ENCODE measurements around the gene LMF2. TPM values are rescaled to one million over a fixed set of nuclear protein-coding genes. Genes with fewer than 3 reads are reported as not detected.
A peak's percentile ranks its signal among the peaks of the same experiment; 100 is the strongest.
"Not testable (repeated sequence)": the region's sequence is repeated elsewhere in the genome, so short reads cannot be mapped to it uniquely, and the experiment has no call there.

The LMF2 gene
- polyA plus RNA-seq, 1 donor from 2014 or later = 26.4 TPM

DNA sequence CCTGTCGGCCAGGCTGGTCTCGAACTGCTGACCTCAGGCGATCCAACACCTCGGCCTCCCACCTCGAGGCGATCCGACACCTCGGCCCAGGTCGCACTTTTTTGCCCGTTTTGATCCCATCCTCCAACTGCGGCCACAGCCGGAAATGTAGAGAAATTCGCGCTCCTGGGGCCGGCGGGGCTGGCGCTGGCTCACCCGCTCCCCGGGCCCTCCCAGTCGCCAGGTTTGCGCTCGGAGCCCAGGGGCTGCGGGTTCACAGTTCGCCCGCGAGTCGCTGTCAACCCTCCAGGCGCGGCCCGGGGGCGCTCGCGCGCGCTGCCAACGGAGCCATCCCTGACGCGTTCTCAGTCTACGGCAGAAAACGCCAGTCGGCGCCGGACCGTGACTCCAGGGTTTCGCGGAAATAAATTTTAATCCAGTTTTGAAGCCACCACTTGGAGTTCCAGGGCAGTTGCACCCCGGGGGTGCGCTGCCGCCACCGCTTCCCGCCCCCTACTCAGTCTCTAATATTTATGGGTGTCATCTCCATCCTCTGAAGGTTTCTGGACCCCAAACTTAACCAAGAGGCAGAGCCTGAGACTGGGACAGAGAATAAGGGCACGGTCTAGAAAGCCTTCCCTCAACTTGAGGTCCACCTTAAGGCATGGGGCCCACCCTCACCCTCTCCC is 36.7 kb upstream of the LMF2 start:
- H3K4me3 Mint-ChIP-seq = peak overlapping the region; percentile 55 to 80 (median 66)
- H3K4me1 Mint-ChIP-seq = peaks cover 23 to 36% (median 34%) of the 10 kb centered on the region in 3 donors
- no peaks in the 10 kb centered on the region for H3K9me3 Mint-ChIP-seq
- H3K27ac Mint-ChIP-seq = peak overlapping the region in 2 of 3 donors; percentile 89 to 93
- no peaks in the 10 kb centered on the region for H3K27me3 Mint-ChIP-seq
- H3K36me3 Mint-ChIP-seq = no peaks in the 10 kb centered on the region

DNA sequence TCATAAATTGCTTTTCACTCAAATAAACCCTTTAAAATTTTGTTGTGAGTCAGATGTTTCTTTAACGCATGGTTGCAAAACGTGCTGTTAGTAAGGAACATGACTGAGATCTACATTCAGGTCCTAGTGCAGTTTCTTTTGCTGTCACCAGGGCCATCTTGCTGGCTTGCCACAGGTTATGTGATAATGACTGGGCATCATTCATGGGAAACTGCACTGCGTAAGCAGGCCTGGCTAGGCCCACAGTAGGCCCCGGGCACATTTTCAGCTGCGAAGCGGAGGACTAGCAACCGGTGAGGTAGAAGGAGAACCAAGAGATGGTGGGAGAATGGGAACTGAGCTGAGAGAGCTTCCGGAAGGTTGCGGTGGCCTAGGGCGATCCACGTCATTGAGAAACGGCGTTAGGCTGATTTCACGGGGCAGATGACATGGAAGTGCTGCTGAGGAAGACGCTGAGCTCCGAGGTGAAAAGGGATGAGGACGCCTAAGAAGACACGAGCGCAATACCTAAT is 35.0 kb upstream of the LMF2 start:
- Mint-ChIP-seq H3K36me3 (no peaks in the 10 kb centered on the region), H3K27ac (peak overlapping the region; percentile 91 to 100 (median 96)), H3K9me3 (no peaks in the 10 kb centered on the region), H3K4me1 (peaks cover 28 to 43% (median 41%) of the 10 kb centered on the region in 3 donors), H3K27me3 (no peaks in the 10 kb centered on the region), H3K4me3 (peak overlapping the region; percentile 70 to 81 (median 78))

- not testable (repeated sequence) for H3K36me3 Mint-ChIP-seq, H3K9me3 Mint-ChIP-seq, H3K27me3 Mint-ChIP-seq
- Mint-ChIP-seq H3K4me3 (peak overlapping the region; percentile 60 to 90 (median 76)), H3K4me1 (peaks cover 28 to 43% (median 40%) of the 10 kb centered on the region in 3 donors), H3K27ac (peak overlapping the region; percentile 91 to 100 (median 96))
Measured at GRCh38 chr22:50541667-50542026, 34.1 kb upstream of the LMF2 start.

DNA sequence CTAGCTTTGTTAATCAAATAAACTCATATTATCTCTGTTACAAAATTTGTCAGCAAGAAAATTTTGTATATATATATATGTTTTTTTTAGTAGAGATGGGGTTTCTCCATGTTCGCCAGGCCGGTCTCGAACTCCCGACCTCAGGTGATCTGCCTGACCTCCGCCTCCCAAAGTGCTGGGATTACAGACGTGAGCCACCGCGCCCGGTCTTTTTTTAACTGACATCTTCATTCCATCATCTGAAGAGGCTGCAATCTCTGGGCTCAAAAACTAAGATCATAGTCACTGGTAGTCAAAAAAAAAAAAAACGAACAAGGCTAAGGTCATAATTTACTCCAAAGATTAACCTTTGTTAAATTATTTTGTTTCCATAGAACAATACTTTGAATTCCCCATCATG is 32.9 kb upstream of the LMF2 start:
- Mint-ChIP-seq H3K4me3 (peak overlapping the region; percentile 16 to 90 (median 72)), H3K27me3 (no peaks in the 10 kb centered on the region), H3K4me1 (peaks cover 28 to 43% (median 38%) of the 10 kb centered on the region in 3 donors), H3K9me3 (no peaks in the 10 kb centered on the region), H3K27ac (peak overlapping the region; percentile 91 to 100 (median 100)), H3K36me3 (no peaks in the 10 kb centered on the region)

- Mint-ChIP-seq H3K27ac (peak overlapping the region; percentile 87 to 100 (median 93)), H3K4me3 (peak overlapping the region in 1 of 4 donors; percentile 33), H3K27me3 (no peaks in the 10 kb centered on the region), H3K36me3 (no peaks in the 10 kb centered on the region), H3K4me1 (peaks cover 44 to 59% (median 57%) of the 10 kb centered on the region in 3 donors), H3K9me3 (no peaks in the 10 kb centered on the region)
Measured at GRCh38 chr22:50537765-50538164, 30.3 kb upstream of the LMF2 start.

- peak overlapping the region in 2 of 4 donors; percentile 57 to 95 for H3K4me3 Mint-ChIP-seq
- peak overlapping the region in 2 of 3 donors; percentile 59 to 87 for H3K27ac Mint-ChIP-seq
- H3K4me1 Mint-ChIP-seq = peaks cover 40 to 50% (median 47%) of the 10 kb centered on the region in 3 donors
- no peaks in the 10 kb centered on the region for H3K27me3 Mint-ChIP-seq
- no peaks in the 10 kb centered on the region for H3K9me3 Mint-ChIP-seq
- H3K36me3 Mint-ChIP-seq = no peaks in the 10 kb centered on the region
Measured at GRCh38 chr22:50536226-50536625, 28.7 kb upstream of the LMF2 start.

DNA sequence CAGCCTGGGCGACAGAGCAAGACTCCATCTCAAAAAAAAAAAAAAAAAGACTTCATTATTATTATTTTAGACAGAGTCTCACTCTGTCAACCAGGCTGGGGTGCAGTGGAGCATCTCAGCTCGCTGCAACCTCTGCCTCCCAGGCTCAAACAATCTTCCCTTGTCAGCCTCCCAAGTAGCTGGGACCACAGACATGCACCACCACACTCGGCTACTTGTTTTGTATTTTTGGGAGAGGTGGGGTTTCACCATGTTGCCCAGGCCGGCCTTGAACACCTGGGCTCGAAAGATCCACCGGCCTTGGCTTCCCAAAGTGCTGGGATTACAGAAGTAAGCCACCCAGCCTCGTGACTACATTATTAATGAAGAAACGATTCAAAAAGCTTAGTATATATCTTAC is 27.6 kb upstream of the LMF2 start:
- Mint-ChIP-seq H3K27me3 (no peaks in the 10 kb centered on the region), H3K4me3 (peak overlapping the region; percentile 77 to 97 (median 90)), H3K27ac (peak overlapping the region; percentile 95 to 99 (median 98)), H3K4me1 (peaks cover 36 to 40% (median 38%) of the 10 kb centered on the region in 3 donors), H3K36me3 (no peaks in the 10 kb centered on the region), H3K9me3 (no peaks in the 10 kb centered on the region)

DNA sequence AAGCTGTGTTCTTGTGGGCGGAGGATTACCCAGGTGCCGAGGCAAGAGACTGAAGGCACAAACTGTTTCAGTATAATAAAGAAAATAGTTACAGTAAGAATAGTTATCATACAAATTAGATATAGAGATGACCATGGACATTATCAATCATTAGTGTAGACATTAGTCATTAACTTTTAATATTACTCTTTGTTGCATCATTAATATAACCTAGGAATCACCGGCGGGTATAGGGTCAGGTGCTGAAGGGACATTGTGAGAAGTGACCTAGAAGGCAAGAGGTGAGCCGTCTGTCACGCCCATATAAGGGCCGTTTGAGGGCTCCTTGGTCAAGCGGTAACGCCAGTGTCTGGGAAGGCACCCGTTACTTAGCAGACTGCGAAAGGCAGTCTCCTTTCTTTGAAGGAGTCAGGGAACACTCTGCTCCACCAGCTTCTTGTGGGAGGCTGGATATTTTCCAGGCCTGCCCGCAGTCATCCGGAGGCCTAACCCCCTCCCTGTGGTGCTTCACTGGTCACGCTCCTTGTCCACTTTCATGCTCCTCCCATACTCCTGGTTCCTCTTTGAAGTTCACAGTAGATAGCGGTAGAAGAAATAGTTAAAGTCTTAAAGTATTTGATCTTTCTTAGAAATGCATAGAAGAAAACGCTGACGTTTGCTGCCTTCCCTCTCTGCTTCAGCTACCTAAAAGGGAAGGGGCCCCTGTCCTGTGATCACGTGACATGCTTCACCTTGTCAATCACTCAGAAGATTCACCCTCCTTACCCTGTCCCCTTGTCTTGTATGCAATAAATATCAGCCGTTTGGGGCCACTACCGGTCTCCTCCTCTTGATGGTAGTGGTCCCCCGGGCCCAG is 26.6 kb upstream of the LMF2 start:
- Mint-ChIP-seq H3K4me1 (peaks cover 29 to 33% (median 31%) of the 10 kb centered on the region in 3 donors), H3K4me3 (peak overlapping the region; percentile 77 to 97 (median 90)), H3K27ac (peak overlapping the region; percentile 95 to 99 (median 98))
- H3K9me3 Mint-ChIP-seq, H3K36me3 Mint-ChIP-seq, H3K27me3 Mint-ChIP-seq: not testable (repeated sequence)

- Mint-ChIP-seq H3K4me1 (peaks cover 31 to 34% (median 32%) of the 10 kb centered on the region in 3 donors), H3K27me3 (no peaks in the 10 kb centered on the region), H3K9me3 (no peaks in the 10 kb centered on the region), H3K27ac (peak overlapping the region; percentile 95 to 99 (median 98)), H3K4me3 (peak overlapping the region; percentile 86 to 97 (median 92)), H3K36me3 (no peaks in the 10 kb centered on the region)
Measured at GRCh38 chr22:50532824-50533796, 25.6 kb upstream of the LMF2 start.

- Mint-ChIP-seq H3K27ac (peak overlapping the region; percentile 93 to 99 (median 98)), H3K4me1 (peaks cover 33 to 37% (median 35%) of the 10 kb centered on the region in 3 donors), H3K9me3 (no peaks in the 10 kb centered on the region), H3K4me3 (peak overlapping the region; percentile 90 to 97 (median 94)), H3K36me3 (no peaks in the 10 kb centered on the region), H3K27me3 (no peaks in the 10 kb centered on the region)
Measured at GRCh38 chr22:50531962-50532674, 24.6 kb upstream of the LMF2 start.

- Mint-ChIP-seq H3K9me3 (no peaks in the 10 kb centered on the region), H3K27ac (peak overlapping the region; percentile 98 to 100 (median 99)), H3K4me1 (peaks cover 36 to 38% (median 37%) of the 10 kb centered on the region in 3 donors), H3K4me3 (peak overlapping the region; percentile 90 to 97 (median 94)), H3K27me3 (no peaks in the 10 kb centered on the region), H3K36me3 (no peaks in the 10 kb centered on the region)
Measured at GRCh38 chr22:50531546-50531961, 24.1 kb upstream of the LMF2 start.

DNA sequence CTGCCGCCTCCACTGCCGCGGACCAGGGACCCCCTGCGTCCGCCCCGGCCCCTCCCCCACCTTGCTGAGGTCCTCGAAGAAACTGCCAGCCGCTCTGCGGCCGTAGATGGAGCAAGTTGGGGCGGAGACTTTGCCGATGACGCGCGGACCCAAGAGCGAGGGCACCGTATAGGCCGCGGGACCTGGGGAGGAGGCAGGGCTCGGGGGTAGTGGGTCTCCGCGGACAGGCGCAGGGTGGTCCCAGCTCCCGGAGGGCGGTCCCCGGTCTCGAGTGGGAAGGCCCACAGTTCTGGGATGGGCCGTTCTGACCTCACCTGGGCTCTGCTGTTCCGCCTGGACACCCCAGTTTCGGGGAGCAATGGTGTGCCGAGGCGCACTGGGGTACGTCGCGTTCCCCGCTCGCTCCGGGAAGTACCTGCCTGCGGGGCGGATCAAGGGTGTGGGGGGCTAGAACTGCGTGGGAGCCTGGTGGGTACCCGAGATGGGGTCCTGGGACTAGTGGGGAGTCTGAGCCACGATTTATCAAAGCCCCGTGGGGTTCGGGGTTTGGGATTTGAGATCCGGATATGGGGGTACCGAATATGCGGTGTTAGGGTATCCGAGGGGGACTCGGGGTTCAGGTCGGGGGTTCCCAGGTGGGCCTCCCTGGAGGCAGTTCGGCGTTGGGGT is 23.5 kb upstream of the LMF2 start:
- Mint-ChIP-seq H3K36me3 (no peaks in the 10 kb centered on the region), H3K9me3 (no peaks in the 10 kb centered on the region)

GRCh38 chr22:50530580-50530876 is 23.0 kb upstream of the LMF2 start:
- H3K9me3 Mint-ChIP-seq = no peaks in the 10 kb centered on the region
- H3K4me1 Mint-ChIP-seq = peaks cover 36 to 38% (median 37%) of the 10 kb centered on the region in 3 donors
- H3K27me3 Mint-ChIP-seq = no peaks in the 10 kb centered on the region
- peak overlapping the region; percentile 98 to 100 (median 99) for H3K27ac Mint-ChIP-seq
- no peaks in the 10 kb centered on the region for H3K36me3 Mint-ChIP-seq
- peak overlapping the region; percentile 90 to 97 (median 94) for H3K4me3 Mint-ChIP-seq

More for the DNA sequence above, 23.5 kb upstream of the LMF2 start:
- Mint-ChIP-seq H3K27ac (peak overlapping the region; percentile 98 to 100 (median 99)), H3K4me3 (peak overlapping the region; percentile 90 to 97 (median 94)), H3K27me3 (no peaks in the 10 kb centered on the region), H3K4me1 (peaks cover 36 to 38% (median 37%) of the 10 kb centered on the region in 3 donors)
